ENCODE measurements around the gene MYO16.

DNA sequence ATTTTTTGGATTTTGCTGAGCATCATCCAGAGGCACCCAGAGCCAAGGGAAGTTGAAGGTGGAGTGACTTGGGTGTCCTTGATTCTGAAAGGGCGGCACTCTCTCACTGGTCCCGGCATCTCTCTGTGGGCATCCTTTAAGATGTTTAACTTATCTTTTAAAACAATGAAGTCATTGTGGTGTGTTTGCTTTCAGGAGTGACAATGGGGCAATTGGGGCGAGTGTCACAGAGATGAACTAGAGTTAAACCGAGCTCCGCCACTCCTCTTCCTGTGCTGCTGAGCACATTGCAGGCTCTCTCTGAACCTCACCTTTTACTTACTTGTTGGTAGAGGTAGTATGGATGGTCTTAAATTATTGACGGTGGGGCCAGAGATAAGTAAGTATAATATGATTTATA, 295.7 kb downstream of the MYO16 start:
- TF ChIP-seq, protein P1, sequence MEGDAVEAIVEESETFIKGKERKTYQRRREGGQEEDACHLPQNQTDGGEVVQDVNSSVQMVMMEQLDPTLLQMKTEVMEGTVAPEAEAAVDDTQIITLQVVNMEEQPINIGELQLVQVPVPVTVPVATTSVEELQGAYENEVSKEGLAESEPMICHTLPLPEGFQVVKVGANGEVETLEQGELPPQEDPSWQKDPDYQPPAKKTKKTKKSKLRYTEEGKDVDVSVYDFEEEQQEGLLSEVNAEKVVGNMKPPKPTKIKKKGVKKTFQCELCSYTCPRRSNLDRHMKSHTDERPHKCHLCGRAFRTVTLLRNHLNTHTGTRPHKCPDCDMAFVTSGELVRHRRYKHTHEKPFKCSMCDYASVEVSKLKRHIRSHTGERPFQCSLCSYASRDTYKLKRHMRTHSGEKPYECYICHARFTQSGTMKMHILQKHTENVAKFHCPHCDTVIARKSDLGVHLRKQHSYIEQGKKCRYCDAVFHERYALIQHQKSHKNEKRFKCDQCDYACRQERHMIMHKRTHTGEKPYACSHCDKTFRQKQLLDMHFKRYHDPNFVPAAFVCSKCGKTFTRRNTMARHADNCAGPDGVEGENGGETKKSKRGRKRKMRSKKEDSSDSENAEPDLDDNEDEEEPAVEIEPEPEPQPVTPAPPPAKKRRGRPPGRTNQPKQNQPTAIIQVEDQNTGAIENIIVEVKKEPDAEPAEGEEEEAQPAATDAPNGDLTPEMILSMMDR (IDR thresholded peaks at IDR 0.05; ENCODE audit: poor library complexity, severe bottlenecking) = no peak
- TF ChIP-seq EP300 (conservative IDR thresholded peaks at IDR 0.05; ENCODE audit: poor library complexity, severe bottlenecking) (no peak), EZH2 (IDR thresholded peaks at IDR 0.05; ENCODE audit: borderline replicate concordance, insufficient read depth, low read length, poor library complexity, severe bottlenecking) (no peak), POLR2AphosphoS5 (IDR thresholded peaks at IDR 0.05) (no peak)
- TF ChIP-seq, protein P2, sequence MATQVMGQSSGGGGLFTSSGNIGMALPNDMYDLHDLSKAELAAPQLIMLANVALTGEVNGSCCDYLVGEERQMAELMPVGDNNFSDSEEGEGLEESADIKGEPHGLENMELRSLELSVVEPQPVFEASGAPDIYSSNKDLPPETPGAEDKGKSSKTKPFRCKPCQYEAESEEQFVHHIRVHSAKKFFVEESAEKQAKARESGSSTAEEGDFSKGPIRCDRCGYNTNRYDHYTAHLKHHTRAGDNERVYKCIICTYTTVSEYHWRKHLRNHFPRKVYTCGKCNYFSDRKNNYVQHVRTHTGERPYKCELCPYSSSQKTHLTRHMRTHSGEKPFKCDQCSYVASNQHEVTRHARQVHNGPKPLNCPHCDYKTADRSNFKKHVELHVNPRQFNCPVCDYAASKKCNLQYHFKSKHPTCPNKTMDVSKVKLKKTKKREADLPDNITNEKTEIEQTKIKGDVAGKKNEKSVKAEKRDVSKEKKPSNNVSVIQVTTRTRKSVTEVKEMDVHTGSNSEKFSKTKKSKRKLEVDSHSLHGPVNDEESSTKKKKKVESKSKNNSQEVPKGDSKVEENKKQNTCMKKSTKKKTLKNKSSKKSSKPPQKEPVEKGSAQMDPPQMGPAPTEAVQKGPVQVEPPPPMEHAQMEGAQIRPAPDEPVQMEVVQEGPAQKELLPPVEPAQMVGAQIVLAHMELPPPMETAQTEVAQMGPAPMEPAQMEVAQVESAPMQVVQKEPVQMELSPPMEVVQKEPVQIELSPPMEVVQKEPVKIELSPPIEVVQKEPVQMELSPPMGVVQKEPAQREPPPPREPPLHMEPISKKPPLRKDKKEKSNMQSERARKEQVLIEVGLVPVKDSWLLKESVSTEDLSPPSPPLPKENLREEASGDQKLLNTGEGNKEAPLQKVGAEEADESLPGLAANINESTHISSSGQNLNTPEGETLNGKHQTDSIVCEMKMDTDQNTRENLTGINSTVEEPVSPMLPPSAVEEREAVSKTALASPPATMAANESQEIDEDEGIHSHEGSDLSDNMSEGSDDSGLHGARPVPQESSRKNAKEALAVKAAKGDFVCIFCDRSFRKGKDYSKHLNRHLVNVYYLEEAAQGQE (IDR thresholded peaks at IDR 0.05; ENCODE audit: borderline replicate concordance) = no peak

Measured in neural cell (in vitro differentiated cells).